Esophagus muscularis mucosa (tissue), 4 donors: Measurements from ENCODE around the gene DAB2IP.

ENCODE experiments used
- CTCF ChIP-seq, 3 experiments: fragments of 200-600 bp in 2 of 3; fragments of 450-650 bp in 1 of 3; sonication (generic) in 2 of 3; IDR thresholded peaks; one replicate each; pipeline ENCODE4 v1.5.1; 2017 to 2019; ENCODE audit warnings: antibody characterized with exemption in 3 of 3, mild to moderate bottlenecking in 2 of 3, moderate library complexity in 1 of 3
- EP300 ChIP-seq: sonication (generic); formaldehyde crosslinking; IDR thresholded peaks from one replicate; pipeline ENCODE4 v1.6.1; 2017; ENCODE audit warnings: antibody characterized with exemption
- POLR2A ChIP-seq: fragments of 450-650 bp; IDR thresholded peaks from one replicate; pipeline ENCODE4 v1.6.1; 2017; ENCODE audit warnings: antibody characterized with exemption, moderate library complexity, mild to moderate bottlenecking, low read depth
- POLR2AphosphoS5 ChIP-seq, 2 donors: sonication (generic); formaldehyde crosslinking; IDR thresholded peaks; one replicate each; pipeline ENCODE4 v1.6.1; 2017; ENCODE audit warnings: antibody characterized with exemption in 2 of 2

DNA sequence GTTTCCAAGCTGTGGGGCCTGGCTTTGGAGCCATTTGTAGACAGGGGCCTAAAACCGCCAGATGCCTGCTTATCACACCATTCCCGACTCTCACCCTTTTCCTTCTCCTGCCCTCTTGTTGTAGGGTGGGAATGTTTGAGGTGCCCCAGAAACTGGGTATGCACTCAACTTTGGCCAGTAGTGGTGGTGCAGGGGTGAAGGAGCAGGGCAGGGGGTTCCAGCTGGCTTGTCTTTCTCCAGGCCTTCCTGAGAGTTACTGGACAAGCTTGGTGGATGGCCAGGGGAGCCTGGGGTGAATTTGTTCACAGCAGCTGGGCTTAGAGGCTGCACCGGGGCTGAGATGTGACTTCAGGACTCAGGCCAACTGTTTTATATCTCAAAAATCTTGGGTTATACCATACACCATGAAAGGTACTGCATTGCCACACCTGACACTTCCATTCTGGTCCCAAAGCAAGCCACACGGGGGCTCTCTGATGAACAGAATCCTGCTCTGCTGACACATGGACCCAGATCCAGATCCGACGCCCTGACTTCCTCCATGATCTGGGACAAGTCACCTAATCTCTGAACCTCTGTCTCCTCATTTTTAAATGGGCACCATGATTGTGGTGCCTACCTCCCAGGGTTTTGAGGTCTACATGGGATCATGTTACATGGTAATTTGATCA is 62.1 kb downstream of the DAB2IP start:
- TF ChIP-seq POLR2A (no peak), CTCF (IDR thresholded peaks at IDR 0.05) (no peak), POLR2AphosphoS5 (IDR thresholded peaks at IDR 0.05) (no peak), EP300 (no peak)
